Measurements from ENCODE around the gene ZNF653. TPM values are rescaled to one million over a fixed set of nuclear protein-coding genes. Genes with fewer than 3 reads are reported as not detected.

ZNF653 gene
- total and polyA plus RNA-seq, 2 of the 8 experiments (the other 6 are each of a cell fraction or from before 2014, with no cell fraction given) = 7.0 to 7.9 TPM

DNA sequence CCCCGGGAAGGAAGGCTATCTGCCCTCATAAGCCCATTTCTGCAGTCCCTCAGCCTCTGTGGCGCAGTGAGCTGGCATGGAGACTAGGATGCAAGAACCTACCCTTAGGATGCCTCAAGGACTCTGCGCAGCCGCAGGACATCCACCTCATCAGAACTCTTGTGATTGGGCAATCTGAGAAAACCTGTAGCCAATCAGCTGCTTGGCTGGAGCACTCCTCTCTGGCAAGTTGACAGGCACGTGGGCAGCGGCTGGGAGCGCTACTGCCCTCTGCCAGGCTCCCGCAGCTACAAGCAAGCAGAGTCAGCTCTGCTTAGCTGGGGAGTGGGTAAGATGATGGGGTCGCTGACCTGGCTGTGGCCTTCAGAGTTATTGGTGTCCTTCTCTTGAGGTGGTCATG, 24.8 kb upstream of the ZNF653 start:
- WGBS, 2 experiments (ENCODE audit: extremely low coverage in 1 of 2, insufficient coverage in 1 of 2, insufficient read length in 1 of 2, insufficient replicate concordance in 2 of 2, low coverage in 1 of 2, low lambda C conversion rate in 2 of 2, missing lambda C conversion rate in 1 of 2) = 19% methylated on average over 9 of the region's 9 CpGs; no CpG with 5 or more reads in 1 of the 2 experiments
- H3K4me1 ChIP-seq (replicated peaks in 1 of 4; ENCODE audit: control insufficient read depth in 3 of 4, insufficient read depth in 4 of 4, low read length in 3 of 4) = no peaks in the 10 kb centered on the region; a peak in 3 of 7 replicates
- peak; percentile 75 for FAIRE-seq
- TF ChIP-seq CHD2 (IDR thresholded peaks at IDR 0.05; ENCODE audit: low read length) (peak; percentile 59; the same call in 1 of the 2 replicates), HDAC2 (IDR thresholded peaks at IDR 0.05; ENCODE audit: borderline replicate concordance in 1 of 2, low read depth in 2 of 2, low read length in 2 of 2) (peak in 1 of 2 experiments; percentile 89; a peak in 1 of 4 replicates), RBBP5 (IDR thresholded peaks at IDR 0.05; ENCODE audit: borderline replicate concordance, low read depth, low read length) (no peak), HDAC6 (IDR thresholded peaks at IDR 0.05; ENCODE audit: low read depth, low read length) (no peak), BCL11A (IDR thresholded peaks at IDR 0.05; ENCODE audit: low read depth in 2 of 2, low read length in 2 of 2) (no peak)
- TF ChIP-seq, protein P1, sequence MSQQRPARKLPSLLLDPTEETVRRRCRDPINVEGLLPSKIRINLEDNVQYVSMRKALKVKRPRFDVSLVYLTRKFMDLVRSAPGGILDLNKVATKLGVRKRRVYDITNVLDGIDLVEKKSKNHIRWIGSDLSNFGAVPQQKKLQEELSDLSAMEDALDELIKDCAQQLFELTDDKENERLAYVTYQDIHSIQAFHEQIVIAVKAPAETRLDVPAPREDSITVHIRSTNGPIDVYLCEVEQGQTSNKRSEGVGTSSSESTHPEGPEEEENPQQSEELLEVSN (IDR thresholded peaks at IDR 0.05) = peak; percentile 90
- TF ChIP-seq, protein P2, sequence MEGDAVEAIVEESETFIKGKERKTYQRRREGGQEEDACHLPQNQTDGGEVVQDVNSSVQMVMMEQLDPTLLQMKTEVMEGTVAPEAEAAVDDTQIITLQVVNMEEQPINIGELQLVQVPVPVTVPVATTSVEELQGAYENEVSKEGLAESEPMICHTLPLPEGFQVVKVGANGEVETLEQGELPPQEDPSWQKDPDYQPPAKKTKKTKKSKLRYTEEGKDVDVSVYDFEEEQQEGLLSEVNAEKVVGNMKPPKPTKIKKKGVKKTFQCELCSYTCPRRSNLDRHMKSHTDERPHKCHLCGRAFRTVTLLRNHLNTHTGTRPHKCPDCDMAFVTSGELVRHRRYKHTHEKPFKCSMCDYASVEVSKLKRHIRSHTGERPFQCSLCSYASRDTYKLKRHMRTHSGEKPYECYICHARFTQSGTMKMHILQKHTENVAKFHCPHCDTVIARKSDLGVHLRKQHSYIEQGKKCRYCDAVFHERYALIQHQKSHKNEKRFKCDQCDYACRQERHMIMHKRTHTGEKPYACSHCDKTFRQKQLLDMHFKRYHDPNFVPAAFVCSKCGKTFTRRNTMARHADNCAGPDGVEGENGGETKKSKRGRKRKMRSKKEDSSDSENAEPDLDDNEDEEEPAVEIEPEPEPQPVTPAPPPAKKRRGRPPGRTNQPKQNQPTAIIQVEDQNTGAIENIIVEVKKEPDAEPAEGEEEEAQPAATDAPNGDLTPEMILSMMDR (IDR thresholded peaks at IDR 0.05; ENCODE audit: control extremely low read depth in 1 of 3, insufficient read depth in 1 of 3, low read depth in 1 of 3, low read length in 3 of 3) = peak; percentile 61 to 68 (median 68)
- TF ChIP-seq, protein P3, sequence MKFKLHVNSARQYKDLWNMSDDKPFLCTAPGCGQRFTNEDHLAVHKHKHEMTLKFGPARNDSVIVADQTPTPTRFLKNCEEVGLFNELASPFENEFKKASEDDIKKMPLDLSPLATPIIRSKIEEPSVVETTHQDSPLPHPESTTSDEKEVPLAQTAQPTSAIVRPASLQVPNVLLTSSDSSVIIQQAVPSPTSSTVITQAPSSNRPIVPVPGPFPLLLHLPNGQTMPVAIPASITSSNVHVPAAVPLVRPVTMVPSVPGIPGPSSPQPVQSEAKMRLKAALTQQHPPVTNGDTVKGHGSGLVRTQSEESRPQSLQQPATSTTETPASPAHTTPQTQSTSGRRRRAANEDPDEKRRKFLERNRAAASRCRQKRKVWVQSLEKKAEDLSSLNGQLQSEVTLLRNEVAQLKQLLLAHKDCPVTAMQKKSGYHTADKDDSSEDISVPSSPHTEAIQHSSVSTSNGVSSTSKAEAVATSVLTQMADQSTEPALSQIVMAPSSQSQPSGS (IDR thresholded peaks at IDR 0.05; ENCODE audit: low read length) = no peak

More for the DNA sequence above, 24.8 kb upstream of the ZNF653 start:
- no peak overlapping the region for H3K4me2 ChIP-seq (ENCODE audit: insufficient read depth in 1 of 2, low read depth in 2 of 2, low read length in 2 of 2)
- H2BK5ac ChIP-seq (ENCODE audit: low read depth, low read length) = no peak overlapping the region
- no peak overlapping the region for H3K18ac ChIP-seq (ENCODE audit: extremely low read depth, low read length)
- peak; percentile 82 to 83 for DNase-seq (ENCODE audit: low read depth in 1 of 2, low spot score in 2 of 2)
- H3K27me3 ChIP-seq (replicated peaks in 1 of 4; ENCODE audit: control insufficient read depth in 3 of 4, extremely low read depth in 1 of 4, insufficient read depth in 3 of 4, low read length in 3 of 4) = no peaks in the 10 kb centered on the region; a peak in 1 of 7 replicates
- no peak overlapping the region for H3K27ac ChIP-seq (ENCODE audit: low read depth, low read length)
- no peak overlapping the region for H4K8ac ChIP-seq (ENCODE audit: extremely low read depth, insufficient read depth, low read length)
- H4K5ac ChIP-seq (ENCODE audit: insufficient read length, low read depth, low read length) = no peak overlapping the region
- no peaks in the 10 kb centered on the region for H3K79me2 ChIP-seq (ENCODE audit: control insufficient read depth in 1 of 2, insufficient read depth in 2 of 2, low read length in 2 of 2)
- no peak overlapping the region for H3K9ac ChIP-seq (replicated peaks in 1 of 4; ENCODE audit: extremely low read depth in 1 of 4, low read depth in 3 of 4, low read length in 3 of 4)
- no peak overlapping the region for H3K14ac ChIP-seq (ENCODE audit: insufficient read length)
- peaks cover 4% of the 10 kb centered on the region; the same call in 1 of the 2 replicates for H3K23me2 ChIP-seq (ENCODE audit: low read depth, low read length)
- no peak overlapping the region for H2BK120ac ChIP-seq (replicated peaks; ENCODE audit: low read depth, low read length)
- no peaks in the 10 kb centered on the region for H3K9me3 ChIP-seq (ENCODE audit: insufficient read depth in 2 of 2, low read depth in 1 of 2, low read length in 1 of 2)
- CTCF ChIA-PET (ENCODE audit: partially characterized antibody) = interaction anchor here (0.5 to 2.2 kb wide), 7 partner anchors 8 to 168 kb away, joined by 3 to 9 read pairs (median 3); partner anchors contain the start of genes CNN1 and ZNF653
- no peak overlapping the region for H2BK20ac ChIP-seq (ENCODE audit: low read length)
- H3K56ac ChIP-seq (replicated peaks; ENCODE audit: insufficient read length, low read depth, low read length) = no peak overlapping the region
- no peak overlapping the region for H3K4me3 ChIP-seq (ENCODE audit: extremely low read depth in 1 of 4, insufficient read depth in 2 of 4, low read depth in 3 of 4, low read length in 4 of 4)
- H3K23ac ChIP-seq (ENCODE audit: insufficient read length) = no peak overlapping the region
- no peak overlapping the region for H4K91ac ChIP-seq (replicated peaks; ENCODE audit: insufficient read length, low read length)
- no peak overlapping the region for H3K4ac ChIP-seq (replicated peaks; ENCODE audit: insufficient read length, low read depth, low read length)
- H2AFZ ChIP-seq (ENCODE audit: low read length) = no peak overlapping the region
- no peak overlapping the region for H2BK12ac ChIP-seq (ENCODE audit: low read depth, low read length)
- POLR2A ChIA-PET (ENCODE audit: partially characterized antibody) = interaction anchor here (1.5 to 2.8 kb wide), 2 partner anchors 28 to 67 kb away, joined by 3 to 9 read pairs; partner anchors contain the start of gene ELOF1
- H2BK15ac ChIP-seq (ENCODE audit: low read length) = no peak overlapping the region
- H3K36me3 ChIP-seq (ENCODE audit: control insufficient read depth in 2 of 4, insufficient read depth in 4 of 4, low read length in 3 of 4) = no peaks in the 10 kb centered on the region
- no peaks in the 10 kb centered on the region for H3K79me1 ChIP-seq (ENCODE audit: low read depth, low read length)
- no peak overlapping the region for H2AK5ac ChIP-seq (ENCODE audit: low read depth, low read length)
- no peaks in the 10 kb centered on the region for H4K20me1 ChIP-seq (replicated peaks in 1 of 2; ENCODE audit: control insufficient read depth in 1 of 2, insufficient read depth in 2 of 2, low read length in 2 of 2)
